ENCODE results near the gene SLC6A3. TPM values are rescaled to one million over a fixed set of nuclear protein-coding genes. Genes with fewer than 3 reads are reported as not detected.

The SLC6A3 gene
- total RNA-seq, 1 experiment from 2014 or later, result not detected

- TF ChIP-seq EZH2 (IDR thresholded peaks at IDR 0.05; ENCODE audit: borderline replicate concordance, low read depth, low read length, poor library complexity, severe bottlenecking), result no peak
- TF ChIP-seq, protein P1, sequence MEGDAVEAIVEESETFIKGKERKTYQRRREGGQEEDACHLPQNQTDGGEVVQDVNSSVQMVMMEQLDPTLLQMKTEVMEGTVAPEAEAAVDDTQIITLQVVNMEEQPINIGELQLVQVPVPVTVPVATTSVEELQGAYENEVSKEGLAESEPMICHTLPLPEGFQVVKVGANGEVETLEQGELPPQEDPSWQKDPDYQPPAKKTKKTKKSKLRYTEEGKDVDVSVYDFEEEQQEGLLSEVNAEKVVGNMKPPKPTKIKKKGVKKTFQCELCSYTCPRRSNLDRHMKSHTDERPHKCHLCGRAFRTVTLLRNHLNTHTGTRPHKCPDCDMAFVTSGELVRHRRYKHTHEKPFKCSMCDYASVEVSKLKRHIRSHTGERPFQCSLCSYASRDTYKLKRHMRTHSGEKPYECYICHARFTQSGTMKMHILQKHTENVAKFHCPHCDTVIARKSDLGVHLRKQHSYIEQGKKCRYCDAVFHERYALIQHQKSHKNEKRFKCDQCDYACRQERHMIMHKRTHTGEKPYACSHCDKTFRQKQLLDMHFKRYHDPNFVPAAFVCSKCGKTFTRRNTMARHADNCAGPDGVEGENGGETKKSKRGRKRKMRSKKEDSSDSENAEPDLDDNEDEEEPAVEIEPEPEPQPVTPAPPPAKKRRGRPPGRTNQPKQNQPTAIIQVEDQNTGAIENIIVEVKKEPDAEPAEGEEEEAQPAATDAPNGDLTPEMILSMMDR (conservative IDR thresholded peaks at IDR 0.05; ENCODE audit: low read depth, low read length), result no peak
- intact Hi-C loops (cut with micrococcal nuclease; ENCODE audit: unreplicated experiment), result no loop called here
- H3K36me3 ChIP-seq (ENCODE audit: insufficient read depth, low read length, poor library complexity, severe bottlenecking), result peaks cover 17% of the 10 kb centered on the region
These were observed 35.6 kb upstream of the SLC6A3 start for GRCh38 chr5:1480806-1481205.

GRCh38 chr5:1480217-1480616 is 35.0 kb upstream of the SLC6A3 start:
- intact Hi-C loops (cut with micrococcal nuclease; ENCODE audit: unreplicated experiment), result no loop called here
- Histone ChIP-seq H3K27ac (ENCODE audit: low read depth, low read length, poor library complexity, severe bottlenecking) (no peak overlapping the region), H3K4me1 (ENCODE audit: insufficient read depth, low read length, poor library complexity, severe bottlenecking) (no peaks in the 10 kb centered on the region), H3K36me3 (ENCODE audit: insufficient read depth, low read length, poor library complexity, severe bottlenecking) (peaks cover 17% of the 10 kb centered on the region), H3K9me3 (ENCODE audit: low read depth, low read length, poor library complexity, severe bottlenecking) (no peaks in the 10 kb centered on the region), H3K4me3 (ENCODE audit: low read depth, low read length, poor library complexity, severe bottlenecking) (no peak overlapping the region), H3K27me3 (replicated peaks; ENCODE audit: insufficient read depth, low read depth, low read length, poor library complexity) (no peaks in the 10 kb centered on the region)
- POLR2A ChIA-PET (ENCODE audit: low non-redundant PET), result no interaction called here
- CTCF ChIA-PET, result interaction anchor here (1.6 kb wide), 1 partner anchor 165 kb away, joined by 7 read pairs; no protein-coding TSS in a partner anchor
- TF ChIP-seq EZH2 (IDR thresholded peaks at IDR 0.05; ENCODE audit: borderline replicate concordance, low read depth, low read length, poor library complexity, severe bottlenecking), result no peak
- TF ChIP-seq, protein P1 (conservative IDR thresholded peaks at IDR 0.05; ENCODE audit: low read depth, low read length), result no peak
- BruUV-seq (replicated peaks), result no TSS peak
- DNase-seq (ENCODE audit: low spot score), result no peak

More at GRCh38 chr5:1480806-1481205, 35.6 kb upstream of the SLC6A3 start:
- BruUV-seq (replicated peaks), result no TSS peak
- no peaks in the 10 kb centered on the region for H3K9me3 ChIP-seq (ENCODE audit: low read depth, low read length, poor library complexity, severe bottlenecking)
- H3K4me1 ChIP-seq (ENCODE audit: insufficient read depth, low read length, poor library complexity, severe bottlenecking), result no peaks in the 10 kb centered on the region
- POLR2A ChIA-PET (ENCODE audit: low non-redundant PET), result no interaction called here
- H3K4me3 ChIP-seq (ENCODE audit: low read depth, low read length, poor library complexity, severe bottlenecking), result no peak overlapping the region
- no peak for DNase-seq (ENCODE audit: low spot score)
- H3K27ac ChIP-seq (ENCODE audit: low read depth, low read length, poor library complexity, severe bottlenecking), result no peak overlapping the region
- H3K27me3 ChIP-seq (replicated peaks; ENCODE audit: insufficient read depth, low read depth, low read length, poor library complexity), result no peaks in the 10 kb centered on the region
- CTCF ChIA-PET, result interaction anchor here (1.6 kb wide), 1 partner anchor 164 kb away, joined by 7 read pairs; no protein-coding TSS in a partner anchor

DNA sequence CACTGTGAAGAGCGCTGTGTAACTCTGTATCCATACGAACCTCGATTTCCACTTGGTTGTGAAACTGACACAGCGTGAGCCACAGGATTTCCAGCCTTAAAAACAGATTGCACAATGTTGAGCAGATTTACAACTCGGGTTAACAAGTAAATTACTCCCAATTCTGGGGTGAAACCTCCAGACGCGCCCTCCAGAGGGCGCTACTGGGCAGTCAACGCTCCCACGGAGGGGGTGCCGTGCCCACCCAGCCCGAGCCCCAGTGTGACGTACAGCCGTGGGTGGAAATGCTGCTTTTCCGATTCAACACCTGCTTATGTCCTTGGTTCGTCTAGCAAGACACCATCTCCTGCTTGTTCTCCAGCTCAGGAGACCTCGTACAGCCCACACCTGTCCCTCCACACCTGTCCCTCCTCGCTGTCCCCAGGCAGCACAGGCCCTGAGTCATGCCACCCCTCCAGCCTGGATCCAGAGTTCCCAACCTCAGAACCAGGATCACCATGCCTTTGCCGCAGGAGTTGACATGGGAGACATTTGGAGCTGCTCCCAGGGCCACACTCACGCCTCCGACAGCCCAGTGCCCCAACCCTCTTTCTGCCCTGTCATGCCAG is 34.4 kb upstream of the SLC6A3 start:
- POLR2A ChIA-PET (ENCODE audit: low non-redundant PET), result no interaction called here
- peak; percentile 69 for DNase-seq (ENCODE audit: low spot score)

More for the DNA sequence above, 34.4 kb upstream of the SLC6A3 start:
- CTCF ChIA-PET, result interaction anchor here (1.6 kb wide), 1 partner anchor 165 kb away, joined by 7 read pairs; no protein-coding TSS in a partner anchor
- Histone ChIP-seq H3K9me3 (ENCODE audit: low read depth, low read length, poor library complexity, severe bottlenecking) (no peaks in the 10 kb centered on the region), H3K36me3 (ENCODE audit: insufficient read depth, low read length, poor library complexity, severe bottlenecking) (peaks cover 17% of the 10 kb centered on the region), H3K4me3 (ENCODE audit: low read depth, low read length, poor library complexity, severe bottlenecking) (no peak overlapping the region), H3K27me3 (replicated peaks; ENCODE audit: insufficient read depth, low read depth, low read length, poor library complexity) (no peaks in the 10 kb centered on the region), H3K27ac (ENCODE audit: low read depth, low read length, poor library complexity, severe bottlenecking) (no peak overlapping the region), H3K4me1 (ENCODE audit: insufficient read depth, low read length, poor library complexity, severe bottlenecking) (no peaks in the 10 kb centered on the region)
- intact Hi-C loops (cut with micrococcal nuclease; ENCODE audit: unreplicated experiment), result loop anchor here (2.0 kb wide), 1 partner anchor 161 kb away; no protein-coding TSS in a partner anchor
- BruUV-seq (replicated peaks), result no TSS peak
- TF ChIP-seq EZH2 (IDR thresholded peaks at IDR 0.05; ENCODE audit: borderline replicate concordance, low read depth, low read length, poor library complexity, severe bottlenecking), result no peak
- TF ChIP-seq, protein P1 (conservative IDR thresholded peaks at IDR 0.05; ENCODE audit: low read depth, low read length), result peak; percentile 84
